Astrocyte of the cerebellum (primary cell): Measurements from ENCODE around the gene MAGI1.

Experiments used
- DNase-seq: peaks from one replicate; pipeline ENCODE4 v3.0.0-alpha.2; 2011; ENCODE audit warnings: low read depth
- H3K4me3 ChIP-seq: 2 replicates; pipeline ENCODE4 v1.5.1; 2011; ENCODE audit warnings: mild to moderate bottlenecking, low read depth, low read length, moderate library complexity
- in situ Hi-C: cut with HindIII; loops from 2 replicates; pipeline ENCODE4 v1.10.0; 2017; ENCODE audit warnings: low sequenced_read_pairs
- TF ChIP-seq, protein P1 (sequence below): IDR thresholded peaks from 2 replicates; pipeline ENCODE4 v1.5.1; 2012; ENCODE audit warnings: low read length, low read depth, moderate library complexity, mild to moderate bottlenecking; ENCODE audit errors: missing control alignments

MAGI1 gene

DNA sequence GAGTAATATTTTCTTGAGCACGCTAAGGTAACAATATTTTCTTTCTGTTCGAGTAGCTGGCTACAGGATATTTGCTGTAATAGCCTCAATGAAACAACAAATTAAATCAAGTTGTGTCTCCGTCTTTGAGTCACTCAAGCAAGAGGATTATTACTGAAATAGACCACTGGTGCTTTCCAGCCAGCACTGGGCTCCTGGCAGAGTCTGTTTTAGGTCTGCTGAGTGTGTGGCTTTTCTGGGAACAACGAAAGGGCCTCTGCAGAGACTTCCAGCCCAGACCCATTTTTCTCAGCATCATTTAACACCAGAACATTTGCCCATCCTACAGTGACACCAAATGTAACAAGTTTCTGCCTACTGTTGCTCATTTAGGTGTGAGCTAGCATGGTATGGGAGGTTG lies 652.9 kb downstream of the MAGI1 start:
- no peak overlapping the region for H3K4me3 ChIP-seq
- no peak for DNase-seq
- in situ Hi-C loops: no loop called here
- TF ChIP-seq, protein P1, sequence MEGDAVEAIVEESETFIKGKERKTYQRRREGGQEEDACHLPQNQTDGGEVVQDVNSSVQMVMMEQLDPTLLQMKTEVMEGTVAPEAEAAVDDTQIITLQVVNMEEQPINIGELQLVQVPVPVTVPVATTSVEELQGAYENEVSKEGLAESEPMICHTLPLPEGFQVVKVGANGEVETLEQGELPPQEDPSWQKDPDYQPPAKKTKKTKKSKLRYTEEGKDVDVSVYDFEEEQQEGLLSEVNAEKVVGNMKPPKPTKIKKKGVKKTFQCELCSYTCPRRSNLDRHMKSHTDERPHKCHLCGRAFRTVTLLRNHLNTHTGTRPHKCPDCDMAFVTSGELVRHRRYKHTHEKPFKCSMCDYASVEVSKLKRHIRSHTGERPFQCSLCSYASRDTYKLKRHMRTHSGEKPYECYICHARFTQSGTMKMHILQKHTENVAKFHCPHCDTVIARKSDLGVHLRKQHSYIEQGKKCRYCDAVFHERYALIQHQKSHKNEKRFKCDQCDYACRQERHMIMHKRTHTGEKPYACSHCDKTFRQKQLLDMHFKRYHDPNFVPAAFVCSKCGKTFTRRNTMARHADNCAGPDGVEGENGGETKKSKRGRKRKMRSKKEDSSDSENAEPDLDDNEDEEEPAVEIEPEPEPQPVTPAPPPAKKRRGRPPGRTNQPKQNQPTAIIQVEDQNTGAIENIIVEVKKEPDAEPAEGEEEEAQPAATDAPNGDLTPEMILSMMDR: no peak

DNA sequence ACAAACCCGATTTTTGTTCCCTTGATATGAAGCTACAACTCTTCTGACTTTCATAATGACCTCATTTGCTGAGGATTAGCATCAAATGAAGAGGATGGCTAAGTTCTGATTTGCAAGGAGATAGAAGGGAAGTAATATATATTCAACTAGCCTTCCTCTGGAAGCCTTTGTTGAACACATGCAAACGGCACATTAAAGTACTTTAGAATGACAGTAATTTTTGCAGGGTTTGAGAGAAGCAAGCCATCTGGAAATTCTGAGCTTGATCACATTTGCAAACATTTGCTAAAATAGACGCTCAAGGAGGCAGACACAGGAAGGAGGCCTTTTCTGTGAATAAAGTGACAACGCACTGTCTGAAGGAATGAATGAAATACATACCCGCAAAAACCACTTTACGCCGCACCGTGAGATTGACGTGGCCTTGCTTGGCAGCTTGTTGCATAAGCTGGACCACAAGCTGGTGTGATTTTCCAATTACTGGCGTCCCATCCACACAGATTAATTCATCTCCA lies 657.2 kb downstream of the MAGI1 start:
- no peak overlapping the region for H3K4me3 ChIP-seq
- DNase-seq: no peak
- TF ChIP-seq, protein P1: no peak
- in situ Hi-C loops: no loop called here

DNA sequence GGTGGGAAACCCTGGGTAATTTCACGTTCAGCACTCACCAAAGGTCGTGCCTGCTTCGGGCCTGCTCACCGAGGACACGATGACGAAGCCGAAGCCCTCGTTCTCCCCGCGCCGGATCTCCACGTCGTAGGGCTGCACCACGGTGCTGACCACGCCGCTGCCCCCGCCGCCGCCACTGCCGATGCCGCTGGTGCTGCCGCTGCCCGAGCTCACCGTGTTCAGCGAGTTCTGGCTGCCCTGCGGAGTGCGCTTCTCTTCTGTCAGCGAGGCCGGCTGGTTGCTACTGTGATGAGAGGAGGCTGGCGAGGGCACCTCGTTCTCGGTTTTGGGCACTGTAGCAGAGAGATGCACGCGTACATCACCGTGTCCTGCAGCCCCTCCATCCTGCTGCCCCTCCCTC lies 659.5 kb downstream of the MAGI1 start:
- TF ChIP-seq, protein P1: no peak
- no peak overlapping the region for H3K4me3 ChIP-seq
- DNase-seq: no peak
- in situ Hi-C loops: no loop called here

DNA sequence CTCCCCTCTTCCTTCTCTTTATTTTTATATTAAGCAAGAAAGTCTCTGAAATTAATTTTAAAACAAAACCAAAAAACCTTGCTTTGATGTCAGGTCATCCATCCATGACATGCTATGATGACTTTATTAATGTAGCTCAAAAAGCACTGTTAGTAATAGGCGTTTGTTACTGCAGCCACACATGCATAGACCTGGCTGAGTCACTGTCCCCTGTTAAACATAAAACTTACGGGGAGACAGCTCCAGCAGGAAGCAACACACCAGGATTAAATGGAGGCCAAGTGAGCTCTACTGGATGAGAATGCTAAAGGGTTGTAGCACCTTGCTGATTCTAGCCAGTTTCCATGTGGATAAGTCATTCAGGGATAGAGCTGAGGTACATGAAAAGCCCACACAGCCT lies 661.1 kb downstream of the MAGI1 start:
- no peak for DNase-seq
- H3K4me3 ChIP-seq: no peak overlapping the region
- TF ChIP-seq, protein P1: no peak
- in situ Hi-C loops: no loop called here

DNA sequence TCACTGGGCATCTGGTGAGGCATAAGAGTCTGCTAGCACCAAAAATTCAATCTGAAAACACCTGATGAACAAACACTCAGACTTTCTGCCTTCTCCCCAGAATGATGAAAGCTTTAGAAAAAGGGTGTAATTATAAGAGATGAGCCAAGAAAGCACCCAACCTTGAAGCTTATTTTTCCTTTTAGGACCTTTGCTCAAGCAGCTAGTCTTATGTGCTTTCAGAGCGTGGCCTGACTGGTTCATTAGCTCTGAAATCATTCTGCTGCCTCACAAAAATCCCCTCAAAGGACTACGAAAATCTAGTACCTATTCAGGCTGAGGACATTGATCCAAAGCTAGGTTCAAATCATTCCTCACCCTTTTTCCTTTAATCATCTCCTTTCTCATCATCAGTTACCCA lies 662.3 kb downstream of the MAGI1 start:
- no peak overlapping the region for H3K4me3 ChIP-seq
- DNase-seq: no peak
- TF ChIP-seq, protein P1: no peak
- in situ Hi-C loops: no loop called here

DNA sequence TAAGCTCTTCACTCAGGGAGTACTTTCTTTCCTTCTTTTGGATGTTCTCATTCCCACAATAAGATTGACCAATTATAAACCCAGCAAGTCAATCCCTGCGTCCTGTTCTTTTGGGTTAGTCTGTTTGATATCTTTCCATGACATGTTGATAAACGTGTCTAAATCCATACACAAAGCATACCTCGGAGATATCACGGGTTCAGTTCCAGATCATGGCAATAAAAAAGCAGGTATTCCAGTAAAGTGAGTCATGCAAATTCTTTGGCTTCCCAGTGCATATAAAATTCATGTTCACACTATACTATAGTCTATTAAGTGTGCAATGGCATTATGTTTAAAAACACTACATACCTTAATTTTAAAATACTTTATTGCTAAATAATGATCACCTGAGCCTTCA lies 667.7 kb downstream of the MAGI1 start:
- TF ChIP-seq, protein P1: no peak
- DNase-seq: no peak
- no peak overlapping the region for H3K4me3 ChIP-seq
- in situ Hi-C loops: no loop called here

DNA sequence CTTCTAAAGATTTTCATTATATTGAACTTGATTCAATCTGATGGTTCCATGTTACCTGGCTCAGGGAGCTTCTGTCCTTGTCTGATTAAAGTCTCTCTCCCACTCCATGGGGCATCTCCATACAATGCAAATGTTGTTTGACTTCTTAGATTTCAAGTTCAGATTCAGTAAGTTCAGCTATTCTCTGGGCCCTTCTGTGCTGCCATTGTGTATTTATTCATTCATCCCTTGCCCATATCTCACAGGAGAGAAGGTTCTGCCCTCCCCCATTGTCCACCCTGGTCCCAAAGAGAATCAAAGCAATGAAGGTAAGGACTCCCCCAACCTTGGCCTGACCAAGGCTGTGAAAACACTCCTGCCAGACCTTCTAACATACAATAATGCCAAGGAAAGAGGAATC lies 669.9 kb downstream of the MAGI1 start:
- no peak overlapping the region for H3K4me3 ChIP-seq
- TF ChIP-seq, protein P1: no peak
- no peak for DNase-seq
- in situ Hi-C loops: no loop called here
